H1 (cell line): ENCODE data around the gene MCM7. TPM values are rescaled to one million over a fixed set of nuclear protein-coding genes. Genes with fewer than 3 reads are reported as not detected.

Experiments used
- CTCF ChIA-PET: fragments of 300-600 bp; sonication (Branson Sonifier 250); formaldehyde crosslinking; loops from one replicate; lab custom pipeline; 2021; ENCODE audit not compliant: partially characterized antibody; lab: Charles Lee
- POLR2A ChIA-PET: fragments of 300-600 bp; sonication (Branson Sonifier 250); formaldehyde crosslinking; loops from one replicate; lab custom pipeline; 2021; ENCODE audit warnings: inconsistent platforms; ENCODE audit not compliant: partially characterized antibody; lab: Charles Lee
- DNase-seq, 2 experiments: peaks; one replicate each; pipeline versions ENCODE4 v3.0.0 to v3.0.0-alpha.2; 2010 to 2022; ENCODE audit warnings: low spot score in 2 of 2, low read depth in 1 of 2, mixed read lengths in 1 of 2
- FAIRE-seq: peaks from 2 replicates; lab custom pipeline; 2011; peaks lifted over from hg19 to GRCh38; lab: Jason Lieb, UNC
- H2AFZ ChIP-seq: 2 replicates; pipeline ENCODE4 v1.8.1; 2012; ENCODE audit warnings: low read length, inconsistent platforms
- H2AK5ac ChIP-seq: 2 replicates; pipeline ENCODE4 v1.6.1; 2013; ENCODE audit warnings: low read depth, low read length
- H2BK120ac ChIP-seq: replicated peaks from 2 replicates; pipeline ENCODE3; 2013; ENCODE audit warnings: low read depth, low read length, inconsistent platforms
- H2BK12ac ChIP-seq: 2 replicates; pipeline ENCODE4 v1.6.1; 2013; ENCODE audit warnings: low read depth, low read length
- H2BK15ac ChIP-seq: 2 replicates; pipeline ENCODE4 v1.6.1; 2013; ENCODE audit warnings: low read length
- H2BK20ac ChIP-seq: 2 replicates; pipeline ENCODE4 v1.6.1; 2013; ENCODE audit warnings: low read length
- H2BK5ac ChIP-seq: 2 replicates; pipeline ENCODE4 v1.6.1; 2013; ENCODE audit warnings: low read depth, low read length
- H3K14ac ChIP-seq: 2 replicates; pipeline ENCODE4 v1.6.1; 2013; ENCODE audit warnings: inconsistent platforms; ENCODE audit not compliant: insufficient read length
- H3K18ac ChIP-seq: 2 replicates; pipeline ENCODE4 v1.6.1; 2013; ENCODE audit warnings: low read length; ENCODE audit errors: extremely low read depth
- H3K23ac ChIP-seq: 2 replicates; pipeline ENCODE4 v1.6.1; 2013; ENCODE audit warnings: inconsistent platforms; ENCODE audit not compliant: insufficient read length
- H3K23me2 ChIP-seq: 2 replicates; pipeline ENCODE4 v1.6.1; 2013; ENCODE audit warnings: low read depth, low read length
- H3K27ac ChIP-seq: 2 replicates; pipeline ENCODE4 v1.6.1; 2011; ENCODE audit warnings: low read depth, low read length, inconsistent platforms
- H3K27me3 ChIP-seq, 4 experiments: replicated peaks in 1 of 4; 1 replicate in 1 of 4; 2 replicates in 3 of 4; pipeline versions ENCODE4 v1.6.1 to v1.8.1; 2011 to 2013; ENCODE audit warnings: low read length in 3 of 4, mild to moderate bottlenecking in 3 of 4, inconsistent platforms in 2 of 4, mixed read lengths in 2 of 4, moderate library complexity in 1 of 4; ENCODE audit not compliant: control insufficient read depth in 3 of 4, insufficient read depth in 3 of 4; ENCODE audit errors: extremely low read depth in 1 of 4
- H3K36me3 ChIP-seq, 4 experiments: 2 replicates each; pipeline versions ENCODE4 v1.6.1 to v1.8.1; 2011 to 2013; ENCODE audit warnings: mild to moderate bottlenecking in 4 of 4, low read length in 3 of 4, moderate library complexity in 2 of 4, control low read depth in 1 of 4, inconsistent platforms in 1 of 4; ENCODE audit not compliant: insufficient read depth in 4 of 4, control insufficient read depth in 2 of 4
- H3K4ac ChIP-seq: replicated peaks from 2 replicates; pipeline ENCODE3; 2013; ENCODE audit warnings: low read length, low read depth, mixed read lengths, inconsistent platforms; ENCODE audit not compliant: insufficient read length
- H3K4me1 ChIP-seq, 4 experiments: replicated peaks in 1 of 4; 1 replicate in 1 of 4; 2 replicates in 3 of 4; pipeline versions ENCODE4 v1.6.1 to v1.8.1; 2011 to 2013; ENCODE audit warnings: low read length in 3 of 4, inconsistent platforms in 2 of 4, mixed read lengths in 1 of 4; ENCODE audit not compliant: insufficient read depth in 4 of 4, control insufficient read depth in 3 of 4
- H3K4me2 ChIP-seq, 2 experiments: 2 replicates each; pipeline versions ENCODE4 v1.6.1 to v1.8.1; 2011 to 2013; ENCODE audit warnings: low read depth in 2 of 2, low read length in 2 of 2, control low read depth in 1 of 2, inconsistent platforms in 1 of 2, mild to moderate bottlenecking in 1 of 2; ENCODE audit not compliant: insufficient read depth in 1 of 2
- H3K4me3 ChIP-seq, 4 experiments: fragments of 200-600, 300-600 bp in 1 of 4; sonication (generic), shearing (Covaris generic), sonication (Bioruptor Twin) in 1 of 4; 2 replicates each; pipeline versions ENCODE4 v1.5.1 to v1.8.1; 2011 to 2016; ENCODE audit warnings: low read length in 4 of 4, low read depth in 3 of 4, control low read depth in 2 of 4, inconsistent platforms in 2 of 4, mild to moderate bottlenecking in 2 of 4, mixed read lengths in 1 of 4, moderate library complexity in 1 of 4; ENCODE audit not compliant: insufficient read depth in 2 of 4; ENCODE audit errors: extremely low read depth in 1 of 4
- H3K56ac ChIP-seq: replicated peaks from 2 replicates; pipeline ENCODE3; 2013; ENCODE audit warnings: low read depth, mild to moderate bottlenecking, mixed read lengths, low read length, inconsistent platforms; ENCODE audit not compliant: insufficient read length
- H3K79me1 ChIP-seq: 2 replicates; pipeline ENCODE4 v1.6.1; 2013; ENCODE audit warnings: low read depth, low read length, control low read depth
- H3K79me2 ChIP-seq, 2 experiments: 2 replicates each; pipeline versions ENCODE4 v1.6.1 to v1.8.1; 2012 to 2013; ENCODE audit warnings: low read length in 2 of 2, mild to moderate bottlenecking in 2 of 2, inconsistent platforms in 1 of 2; ENCODE audit not compliant: insufficient read depth in 2 of 2, control insufficient read depth in 1 of 2
- H3K9ac ChIP-seq, 4 experiments: replicated peaks in 1 of 4; 1 replicate in 1 of 4; 2 replicates in 3 of 4; pipeline versions ENCODE4 v1.6.1 to v1.8.1; 2011 to 2013; ENCODE audit warnings: low read depth in 3 of 4, low read length in 3 of 4, control low read depth in 2 of 4, mild to moderate bottlenecking in 2 of 4, moderate library complexity in 2 of 4, inconsistent platforms in 1 of 4; ENCODE audit errors: extremely low read depth in 1 of 4
- H3K9me3 ChIP-seq, 2 experiments: 2 replicates each; pipeline versions ENCODE4 v1.6.1 to v1.8.1; 2012 to 2013; ENCODE audit warnings: mild to moderate bottlenecking in 2 of 2, moderate library complexity in 2 of 2, control low read depth in 1 of 2, inconsistent platforms in 1 of 2, low read depth in 1 of 2, low read length in 1 of 2, mixed read lengths in 1 of 2; ENCODE audit not compliant: insufficient read depth in 2 of 2
- H4K20me1 ChIP-seq, 2 experiments: replicated peaks in 1 of 2; 2 replicates each; pipeline versions ENCODE3 to v1.8.1; 2011 to 2013; ENCODE audit warnings: inconsistent platforms in 2 of 2, low read length in 2 of 2, mild to moderate bottlenecking in 1 of 2; ENCODE audit not compliant: insufficient read depth in 2 of 2, control insufficient read depth in 1 of 2
- H4K5ac ChIP-seq: 2 replicates; pipeline ENCODE4 v1.6.1; 2013; ENCODE audit warnings: low read length, low read depth, mixed read lengths, inconsistent platforms; ENCODE audit not compliant: insufficient read length
- H4K8ac ChIP-seq: 2 replicates; pipeline ENCODE4 v1.8.0; 2013; ENCODE audit warnings: mild to moderate bottlenecking, moderate library complexity, low read length, inconsistent platforms; ENCODE audit not compliant: insufficient read depth; ENCODE audit errors: extremely low read depth
- H4K91ac ChIP-seq: replicated peaks from 2 replicates; pipeline ENCODE3; 2013; ENCODE audit warnings: low read length, mixed read lengths, inconsistent platforms; ENCODE audit not compliant: insufficient read length
- KDM1A ChIP-seq: fragments of 200-600, 300-600 bp; sonication (generic); IDR thresholded peaks from 2 replicates; pipeline ENCODE4 v1.7.1; 2016; ENCODE audit warnings: mild to moderate bottlenecking, low read length, borderline replicate concordance
- POLR2AphosphoS5 ChIP-seq: IDR thresholded peaks from 2 replicates; pipeline ENCODE4 v1.6.1; 2011; ENCODE audit warnings: low read depth, low read length
- RXRA ChIP-seq: IDR thresholded peaks from 2 replicates; pipeline ENCODE4 v1.6.1; 2011; ENCODE audit warnings: low read depth, mild to moderate bottlenecking, low read length, moderate library complexity; ENCODE audit not compliant: insufficient read depth
- WGBS, 2 experiments: shearing (Covaris generic) in 1 of 2; methylation state at CpG; one replicate each; pipeline versions ENCODE4 v1.1.6 to v1.1.7; 2013 to 2015; ENCODE audit warnings: low lambda C conversion rate in 2 of 2, mixed read lengths in 2 of 2, inconsistent platforms in 1 of 2, low coverage in 1 of 2, missing lambda C conversion rate in 1 of 2; ENCODE audit not compliant: insufficient replicate concordance in 2 of 2, insufficient coverage in 1 of 2, insufficient read length in 1 of 2; ENCODE audit errors: extremely low coverage in 1 of 2, missing lambda C conversion rate in 1 of 2; 5-methylcytosine and 5-hydroxymethylcytosine counted together
- polyA plus RNA-seq, 7 experiments: library from polyadenylated mRNA; depleted of rRNA in 3 of 7; stranded (reverse) in 5 of 7; unstranded in 2 of 7; fragments of >200 nt in 5 of 7; fragments of 200-250 nt in 2 of 7; gene quantifications; 1 replicate in 5 of 7; 2 replicates in 1 of 7; 4 replicates in 1 of 7; pipeline versions ENCODE4 v1.2.1 to v1.2.3, GENCODE V29; 2011 to 2013; ENCODE audit warnings: missing spikeins in 2 of 7, mixed read lengths in 2 of 7
- total RNA-seq: library from RNA; stranded (reverse); fragmentation: NEBNext Ultra II Directional; extraction: Animal tissue kit (Norgen Biotek cat#: 25700); gene quantifications from 2 replicates; pipeline ENCODE4 v1.2.1, GENCODE V29; 2021

MCM7 gene
- total and polyA plus RNA-seq, 2 of the 8 experiments (the other 6 are each of a cell fraction or from before 2014, with no cell fraction given): 313 to 344 TPM

GRCh38 chr7:100090527-100091410 lies 10.4 kb downstream of the MCM7 start:
- H2AFZ ChIP-seq: no peak overlapping the region
- H3K9ac ChIP-seq: no peak overlapping the region; a peak in 1 of 7 replicates
- no peak overlapping the region for H2BK12ac ChIP-seq
- peak overlapping the region; percentile 62 for H4K8ac ChIP-seq
- H3K4me2 ChIP-seq: no peak overlapping the region
- H3K4me1 ChIP-seq: no peaks in the 10 kb centered on the region; a peak in 1 of 7 replicates
- 0 out of 2 replicates have a peak overlapping the region, but pooled peaks have one; percentile 18 for H3K27ac ChIP-seq
- peaks cover 7% of the 10 kb centered on the region for H3K79me1 ChIP-seq
- peaks cover 4% of the 10 kb centered on the region; the same call in 1 of the 2 replicates for H3K23me2 ChIP-seq
- no peak overlapping the region for H2AK5ac ChIP-seq
- H3K4ac ChIP-seq: no peak overlapping the region
- no peak overlapping the region for H3K18ac ChIP-seq
- DNase-seq: no peak
- no peak overlapping the region for H3K4me3 ChIP-seq
- FAIRE-seq: no peak
- no peak overlapping the region for H2BK120ac ChIP-seq
- ChIA-PET POLR2A (interaction anchor here (0.7 to 19.5 kb wide), 13 partner anchors 6 to 78 kb away, joined by 3 to 722 read pairs (median 4); partner anchors contain the start of genes AP4M1, COPS6, GAL3ST4 and MBLAC1), CTCF (interaction anchor here (0.8 to 2.4 kb wide), 2 partner anchors 8 to 39 kb away, joined by 3 to 5 read pairs; no protein-coding TSS in a partner anchor)
- peaks cover 0 to 9% of the 10 kb centered on the region in 2 experiments; a peak in 1 of 4 replicates for H3K79me2 ChIP-seq
- H2BK5ac ChIP-seq: no peak overlapping the region
- H3K27me3 ChIP-seq: no peaks in the 10 kb centered on the region
- no peak overlapping the region for H4K91ac ChIP-seq
- H3K14ac ChIP-seq: no peak overlapping the region
- no peak overlapping the region for H3K23ac ChIP-seq
- H2BK20ac ChIP-seq: no peak overlapping the region
- H3K9me3 ChIP-seq: no peaks in the 10 kb centered on the region
- H3K56ac ChIP-seq: no peak overlapping the region
- H3K36me3 ChIP-seq: peaks cover 44 to 55% (median 51%) of the 10 kb centered on the region in 4 experiments
- no peak overlapping the region for H2BK15ac ChIP-seq
- TF ChIP-seq POLR2AphosphoS5 (peak; percentile 7; the same call in 1 of the 2 replicates), KDM1A (no peak), RXRA (no peak)
- H4K5ac ChIP-seq: no peak overlapping the region
- 90% methylated on average over 14 of the region's 14 CpGs; no CpG with 5 or more reads in 1 of the 2 experiments for WGBS, 2 experiments
- peaks cover 20 to 27% of the 10 kb centered on the region in 2 experiments for H4K20me1 ChIP-seq
